HG03565 (cell line): Measurements from ENCODE around the gene KRT32.

ENCODE experiments used
- ATAC-seq: cut with Tn5 transposase; IDR thresholded peaks from one replicate; pipeline ENCODE4 v1.9.1; 2021; ENCODE audit warnings: mild to moderate bottlenecking, moderate library complexity; ENCODE audit not compliant: unreplicated experiment

Gene KRT32

GRCh38 chr17:41466988-41467387, at the start of gene KRT32:
Gene KRT32, minus strand, starts transcription at chr17:41467386. Its CDS starts 61 bp downstream, at chr17:41467325.
- no peak for ATAC-seq

- ATAC-seq: no peak
Measured at GRCh38 chr17:41516830-41517283, 49.7 kb upstream of the KRT32 start.

- ATAC-seq: no peak
Measured at GRCh38 chr17:41516147-41516829, 49.1 kb upstream of the KRT32 start.

- ATAC-seq: no peak
Measured at GRCh38 chr17:41513168-41513547, 46.0 kb upstream of the KRT32 start.

- no peak for ATAC-seq
Measured at GRCh38 chr17:41512546-41513167, 45.5 kb upstream of the KRT32 start.

- ATAC-seq: no peak
Measured at GRCh38 chr17:41511716-41512115, 44.5 kb upstream of the KRT32 start.

- no peak for ATAC-seq
Measured at GRCh38 chr17:41511116-41511515, 43.9 kb upstream of the KRT32 start.

- no peak for ATAC-seq
Measured at GRCh38 chr17:41510251-41511065, 43.3 kb upstream of the KRT32 start.

GRCh38 chr17:41507315-41507880, 40.2 kb upstream of the KRT32 start:
- no peak for ATAC-seq

- no peak for ATAC-seq
Measured at GRCh38 chr17:41505809-41506767, 38.9 kb upstream of the KRT32 start.

GRCh38 chr17:41505007-41505808, 38.0 kb upstream of the KRT32 start, which contains the start of gene KRT13:
Gene KRT13, minus strand, starts transcription at chr17:41505612. Its CDS starts 62 bp downstream, at chr17:41505550.
- no peak for ATAC-seq

- no peak for ATAC-seq
Measured at GRCh38 chr17:41504246-41504977, 37.2 kb upstream of the KRT32 start.

GRCh38 chr17:41503202-41503601, 36.0 kb upstream of the KRT32 start:
- ATAC-seq: no peak

GRCh38 chr17:41500131-41500911, 33.1 kb upstream of the KRT32 start:
- no peak for ATAC-seq

- ATAC-seq: no peak
Measured at GRCh38 chr17:41499714-41500113, 32.5 kb upstream of the KRT32 start.

- ATAC-seq: no peak
Measured at GRCh38 chr17:41498276-41498675, 31.1 kb upstream of the KRT32 start.

GRCh38 chr17:41496803-41497484, 29.8 kb upstream of the KRT32 start:
- no peak for ATAC-seq
